HepG2 (cell line): ENCODE results near the gene BIRC2. TPM values are rescaled to one million over a fixed set of nuclear protein-coding genes. Genes with fewer than 3 reads are reported as not detected.

Experiments used
- ATAC-seq: fragments of 200-7000 bp; cut with Tn5 transposase; 3 replicates; pipeline ENCODE4 v1.9.1; 2020; ENCODE audit warnings: mild to moderate bottlenecking, moderate library complexity
- BruUV-seq: library from RNA; stranded (reverse); fragments of 400-500 nt; replicated peaks from 2 replicates; lab custom pipeline; 2021; lab: Mats Ljungman, UMichigan
- CTCF ChIA-PET: fragments of 300-600 bp; formaldehyde crosslinking; extraction: SDS; loops from one replicate; lab custom pipeline; 2021; ENCODE audit warnings: low total read pairs, inconsistent platforms, low intra/inter-chr PET ratio; lab: Yijun Ruan, JAX
- POLR2A ChIA-PET: fragments of 350-600 bp; sonication (Branson Sonifier 250); formaldehyde crosslinking; loops from one replicate; lab custom pipeline; 2020; ENCODE audit warnings: antibody characterized with exemption, inconsistent platforms; lab: Yijun Ruan, JAX
- DNase-seq: peaks from one replicate; pipeline ENCODE4 v3.0.0-alpha.2; 2015; ENCODE audit warnings: low spot score
- FAIRE-seq: peaks from 3 replicates; lab custom pipeline; 2011; peaks lifted over from hg19 to GRCh38; lab: Jason Lieb, UNC
- H2AFZ ChIP-seq: one replicate; pipeline ENCODE4 v1.6.1; 2011; ENCODE audit warnings: low read length, inconsistent platforms
- H3K27ac ChIP-seq: fragments of 300-600 bp; 3 replicates; pipeline ENCODE4 v1.8.0; 2011; ENCODE audit warnings: mixed run types, mild to moderate bottlenecking, mixed read lengths, low read length, inconsistent platforms; ENCODE audit not compliant: insufficient read depth; ENCODE audit errors: extremely low read length
- H3K27me3 ChIP-seq, 2 experiments: fragments of 200-600 bp in 1 of 2; 2 replicates in 1 of 2; 3 replicates in 1 of 2; pipeline versions ENCODE4 v1.6.0 to v1.8.0; 2011; ENCODE audit warnings: low read length in 2 of 2, mild to moderate bottlenecking in 2 of 2, moderate library complexity in 2 of 2, inconsistent platforms in 1 of 2; ENCODE audit not compliant: insufficient read depth in 2 of 2, control insufficient read depth in 1 of 2
- H3K36me3 ChIP-seq, 2 experiments: fragments of 200-600 bp in 1 of 2; replicated peaks in 1 of 2; 2 replicates in 1 of 2; 3 replicates in 1 of 2; pipeline versions ENCODE4 v1.5.1 to v1.8.0; 2011; ENCODE audit warnings: low read length in 2 of 2, inconsistent platforms in 1 of 2; ENCODE audit not compliant: insufficient read depth in 2 of 2, control insufficient read depth in 1 of 2
- H3K4me1 ChIP-seq: 2 replicates; pipeline ENCODE4 v1.5.1; 2012; ENCODE audit warnings: low read length, inconsistent platforms; ENCODE audit not compliant: insufficient read depth
- H3K4me2 ChIP-seq: 2 replicates; pipeline ENCODE4 v1.6.0; 2011; ENCODE audit warnings: low read depth, low read length, inconsistent platforms
- H3K4me3 ChIP-seq, 3 experiments: fragments of 200-600 bp in 1 of 3; sonication (generic), shearing (Covaris generic) in 1 of 3; replicated peaks in 1 of 3; 2 replicates each; pipeline ENCODE4 v1.5.1; 2011 to 2016; ENCODE audit warnings: low read length in 3 of 3, inconsistent platforms in 2 of 3, low read depth in 2 of 3, mild to moderate bottlenecking in 2 of 3, control low read depth in 1 of 3, mixed read lengths in 1 of 3; ENCODE audit not compliant: insufficient read depth in 1 of 3
- H3K79me2 ChIP-seq: one replicate; pipeline ENCODE4 v1.6.1; 2011; ENCODE audit warnings: low read length, inconsistent platforms; ENCODE audit not compliant: insufficient read depth
- H3K9ac ChIP-seq: 2 replicates; pipeline ENCODE4 v1.6.0; 2011; ENCODE audit warnings: mild to moderate bottlenecking, low read depth, low read length, inconsistent platforms; ENCODE audit not compliant: insufficient read depth
- H3K9me3 ChIP-seq: 2 replicates; pipeline ENCODE4 v1.5.1; 2012; ENCODE audit warnings: mild to moderate bottlenecking, low read length
- H4K20me1 ChIP-seq: 2 replicates; pipeline ENCODE4 v1.6.0; 2011; ENCODE audit warnings: inconsistent platforms, mild to moderate bottlenecking, low read length, moderate library complexity; ENCODE audit not compliant: insufficient read depth
- ATF6 ChIP-seq: sonication (generic); formaldehyde crosslinking; conservative IDR thresholded peaks from 2 replicates; pipeline ENCODE4 v1.4.0; 2020; ENCODE audit warnings: missing genetic modification reagents
- RFX5 ChIP-seq: IDR thresholded peaks from 2 replicates; pipeline ENCODE4 v1.6.1; 2011; ENCODE audit warnings: low read depth, low read length, improper control_type of control experiment
- WGBS: methylation state at CpG from one replicate; pipeline ENCODE4 v1.1.6; 2017; ENCODE audit warnings: low lambda C conversion rate; 5-methylcytosine and 5-hydroxymethylcytosine counted together
- in situ Hi-C: cut with HindIII; loops from 2 replicates; pipeline ENCODE4 v1.10.0; 2017; ENCODE audit warnings: low pct_unique_long_range_greater_than_20kb; ENCODE audit not compliant: extremely low pct_ligation_motif_present
- intact Hi-C: fragments of 100-400 bp; cut with micrococcal nuclease; formaldehyde crosslinking; loops from one replicate; pipeline ENCODE4 v1.10.0; 2022; ENCODE audit not compliant: unreplicated experiment
- polyA plus RNA-seq, 8 experiments: library from polyadenylated mRNA; depleted of rRNA in 3 of 8; stranded (reverse) in 7 of 8; unstranded in 1 of 8; fragments of >200 nt; fragmentation: Illumina TruSeq in 4 of 8; extraction: Trizol in 4 of 8; gene quantifications; 2 replicates each; pipeline versions ENCODE4 v1.2.1 to v1.2.3, GENCODE V29; 2011 to 2016; ENCODE audit warnings: low read depth in 4 of 8, missing spikeins in 1 of 8, mixed read lengths in 1 of 8; ENCODE audit not compliant: insufficient read depth in 1 of 8
- total RNA-seq, 5 experiments: library from RNA; depleted of rRNA; stranded (reverse); fragments of >200 nt; fragmentation: Illumina TruSeq; extraction: Trizol; gene quantifications; 2 replicates each; pipeline ENCODE4 v1.2.3, GENCODE V29; 2016; ENCODE audit warnings: low read depth in 1 of 5
- TF ChIP-seq, protein P1 (sequence below): sonication (generic); formaldehyde crosslinking; IDR thresholded peaks from 2 replicates; pipeline ENCODE4 v1.5.1; 2020; ENCODE audit warnings: mild to moderate bottlenecking, moderate library complexity, missing genetic modification reagents

The BIRC2 gene
- total and polyA plus RNA-seq, 2 of the 13 experiments (the other 11 are each of a cell fraction or from before 2014, with no cell fraction given): 61.7 to 62.2 TPM

- H3K4me1 ChIP-seq: no peaks in the 10 kb centered on the region; the same call in 1 of the 2 replicates
- TF ChIP-seq, protein P1, sequence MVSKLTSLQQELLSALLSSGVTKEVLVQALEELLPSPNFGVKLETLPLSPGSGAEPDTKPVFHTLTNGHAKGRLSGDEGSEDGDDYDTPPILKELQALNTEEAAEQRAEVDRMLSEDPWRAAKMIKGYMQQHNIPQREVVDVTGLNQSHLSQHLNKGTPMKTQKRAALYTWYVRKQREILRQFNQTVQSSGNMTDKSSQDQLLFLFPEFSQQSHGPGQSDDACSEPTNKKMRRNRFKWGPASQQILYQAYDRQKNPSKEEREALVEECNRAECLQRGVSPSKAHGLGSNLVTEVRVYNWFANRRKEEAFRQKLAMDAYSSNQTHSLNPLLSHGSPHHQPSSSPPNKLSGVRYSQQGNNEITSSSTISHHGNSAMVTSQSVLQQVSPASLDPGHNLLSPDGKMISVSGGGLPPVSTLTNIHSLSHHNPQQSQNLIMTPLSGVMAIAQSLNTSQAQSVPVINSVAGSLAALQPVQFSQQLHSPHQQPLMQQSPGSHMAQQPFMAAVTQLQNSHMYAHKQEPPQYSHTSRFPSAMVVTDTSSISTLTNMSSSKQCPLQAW (CRISPR knock-in tag): no peak
- TF ChIP-seq ATF6: no peak
- peak; percentile 26; the same call in 1 of the 2 replicates for TF ChIP-seq RFX5
- TF ChIP-seq, all 625 proteins: peak for 1
- Histone ChIP-seq H3K4me2 (no peak overlapping the region), H3K27me3 (no peaks in the 10 kb centered on the region), H3K79me2 (peaks cover 2% of the 10 kb centered on the region), H3K9me3 (no peaks in the 10 kb centered on the region), H2AFZ (no peak overlapping the region), H3K36me3 (peaks cover 3 to 18% of the 10 kb centered on the region in 2 experiments; a peak in 3 of 5 replicates), H3K27ac (no peak overlapping the region), H3K4me3 (no peak overlapping the region), H4K20me1 (peaks cover 4% of the 10 kb centered on the region; the same call in 1 of the 2 replicates), H3K9ac (no peak overlapping the region)
- no TSS peak for BruUV-seq
- CTCF ChIA-PET: no interaction called here
- in situ Hi-C loops (loop anchor here (5.0 kb wide), 1 partner anchor 108 kb away; no protein-coding TSS in a partner anchor), intact Hi-C loops (no loop called here)
- no peak for FAIRE-seq
- POLR2A ChIA-PET: no interaction called here
- no peak for ATAC-seq
- WGBS: 95% methylated on average over 4 of the region's 4 CpGs
- DNase-seq: no peak
These were observed 42.2 kb downstream of the BIRC2 start for GRCh38 chr11:102389253-102389652.
